Smooth muscle cell of the brain vasculature (primary cell): ENCODE measurements around the gene PIF1.

Experiments used
- DNase-seq: peaks from one replicate; pipeline ENCODE4 v3.0.0-alpha.2; 2012; ENCODE audit warnings: low read depth, low spot score

Gene PIF1

GRCh38 chr15:64774629-64775493 is 50.6 kb downstream of the PIF1 start:
- DNase-seq = no peak

GRCh38 chr15:64774037-64774628 is 51.3 kb downstream of the PIF1 start:
- no peak for DNase-seq

DNA sequence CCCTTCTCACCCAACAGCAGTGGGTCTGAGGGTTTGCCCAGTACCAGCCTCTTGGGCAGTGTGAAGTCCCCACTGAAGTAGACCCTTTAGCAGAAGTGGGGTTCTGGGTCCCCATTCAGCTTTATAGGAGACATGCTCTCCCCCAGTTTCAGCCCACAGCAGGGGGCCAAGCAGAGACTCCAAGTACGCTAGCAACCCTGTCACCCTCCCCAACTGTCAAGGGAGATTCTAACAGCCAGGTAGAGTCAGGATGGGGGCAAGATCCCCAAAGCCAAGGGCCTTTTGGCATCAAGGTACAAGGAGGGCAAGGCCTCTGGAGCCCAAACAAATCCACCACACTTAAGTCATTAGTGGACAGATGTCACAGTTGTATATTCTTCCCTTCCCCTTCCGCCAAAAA is 51.8 kb downstream of the PIF1 start:
- no peak for DNase-seq

DNA sequence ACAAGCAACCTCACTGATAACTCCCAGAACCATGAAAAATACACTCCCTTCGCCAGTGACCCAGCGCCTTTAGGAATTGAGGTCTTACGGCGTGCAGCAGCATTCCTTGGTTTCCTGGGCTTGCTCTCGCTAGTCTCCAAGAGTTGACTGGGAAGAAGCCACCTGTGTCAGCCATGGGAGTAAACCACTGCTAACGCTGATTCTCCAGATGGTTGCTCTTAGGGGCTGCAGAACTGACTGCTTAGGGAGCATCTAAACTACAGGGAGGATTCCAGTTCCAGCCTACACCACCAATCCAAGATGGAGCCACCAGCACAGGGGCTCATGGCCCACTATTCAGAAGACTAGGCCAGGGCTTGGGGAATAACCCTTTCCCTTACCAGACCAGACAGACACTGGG is 52.5 kb downstream of the PIF1 start:
- DNase-seq = no peak

GRCh38 chr15:64772488-64772887 is 53.0 kb downstream of the PIF1 start:
- DNase-seq = no peak

- DNase-seq = no peak
These were observed 54.8 kb downstream of the PIF1 start for GRCh38 chr15:64770626-64771025.

- DNase-seq = no peak
These were observed 58.2 kb downstream of the PIF1 start for GRCh38 chr15:64767203-64767602.

DNA sequence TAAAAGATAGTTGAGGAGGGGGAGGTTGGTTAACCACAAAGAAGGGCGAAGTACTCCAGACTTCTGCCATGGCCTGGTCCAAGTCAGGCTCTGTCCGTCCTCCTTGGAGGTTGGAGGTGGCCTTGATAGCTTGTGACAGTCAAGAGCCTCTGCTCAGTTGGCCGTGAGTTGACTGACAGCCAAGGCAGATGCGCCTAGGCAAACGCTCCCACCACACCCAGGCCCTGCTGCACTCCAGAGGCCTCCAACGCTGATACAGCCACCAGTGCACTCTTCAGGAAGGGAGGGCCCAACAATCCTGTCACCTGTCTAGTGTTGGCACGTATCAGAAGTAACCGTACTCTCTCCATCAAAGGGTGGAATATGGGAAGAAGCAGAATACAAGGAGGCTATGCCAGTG is 59.4 kb downstream of the PIF1 start:
- DNase-seq = no peak
